Amniotic epithelial cell (primary cell): ENCODE results near the gene ZNRF4.

Experiments used
- DNase-seq: peaks from one replicate; pipeline ENCODE4 v3.0.0-alpha.2; 2010; ENCODE audit warnings: low read depth

ZNRF4 gene

GRCh38 chr19:5443723-5444122 is 11.5 kb upstream of the ZNRF4 start:
- no peak for DNase-seq

- no peak for DNase-seq
Measured at GRCh38 chr19:5444431-5444830, 10.8 kb upstream of the ZNRF4 start.

- no peak for DNase-seq
Measured at GRCh38 chr19:5445071-5445470, 10.1 kb upstream of the ZNRF4 start.

- DNase-seq, result peak; percentile 15
Measured at GRCh38 chr19:5445561-5446055, 9.6 kb upstream of the ZNRF4 start.

GRCh38 chr19:5447700-5448311 is 7.4 kb upstream of the ZNRF4 start:
- no peak for DNase-seq

GRCh38 chr19:5448374-5448773 is 6.8 kb upstream of the ZNRF4 start:
- DNase-seq, result no peak

GRCh38 chr19:5450482-5451126 is 4.6 kb upstream of the ZNRF4 start:
- no peak for DNase-seq

- DNase-seq, result no peak
Measured at GRCh38 chr19:5451494-5451893, 3.7 kb upstream of the ZNRF4 start.

GRCh38 chr19:5452594-5453565 is 2.3 kb upstream of the ZNRF4 start:
- DNase-seq, result peak; percentile 30

- no peak for DNase-seq
Measured at GRCh38 chr19:5454743-5455142, 474 bp upstream of the ZNRF4 start.

- DNase-seq, result no peak
Measured at GRCh38 chr19:5456130-5456840, 1.1 kb downstream of the ZNRF4 start.

GRCh38 chr19:5456841-5457200 is 1.6 kb downstream of the ZNRF4 start:
- no peak for DNase-seq

- no peak for DNase-seq
Measured at GRCh38 chr19:5457709-5458108, 2.5 kb downstream of the ZNRF4 start.

- DNase-seq, result no peak
Measured at GRCh38 chr19:5458420-5458819, 3.2 kb downstream of the ZNRF4 start.

GRCh38 chr19:5459360-5459759 is 4.1 kb downstream of the ZNRF4 start:
- peak; percentile 18 for DNase-seq

GRCh38 chr19:5460748-5461147 is 5.5 kb downstream of the ZNRF4 start:
- no peak for DNase-seq

- DNase-seq, result no peak
Measured at GRCh38 chr19:5463959-5464358, 8.7 kb downstream of the ZNRF4 start.

GRCh38 chr19:5466072-5466471 is 10.9 kb downstream of the ZNRF4 start:
- no peak for DNase-seq

GRCh38 chr19:5466814-5467291 is 11.6 kb downstream of the ZNRF4 start:
- no peak for DNase-seq

- DNase-seq, result no peak
Measured at GRCh38 chr19:5470264-5470671, 15.1 kb downstream of the ZNRF4 start.

- DNase-seq, result no peak
Measured at GRCh38 chr19:5472286-5472685, 17.1 kb downstream of the ZNRF4 start.

- no peak for DNase-seq
Measured at GRCh38 chr19:5473646-5474045, 18.4 kb downstream of the ZNRF4 start.
